ENCODE results near the gene NUDT16L1. TPM values are rescaled to one million over a fixed set of nuclear protein-coding genes. Genes with fewer than 3 reads are reported as not detected.

NUDT16L1 gene
- total RNA-seq, 1 experiment from 2014 or later: 42.0 TPM

DNA sequence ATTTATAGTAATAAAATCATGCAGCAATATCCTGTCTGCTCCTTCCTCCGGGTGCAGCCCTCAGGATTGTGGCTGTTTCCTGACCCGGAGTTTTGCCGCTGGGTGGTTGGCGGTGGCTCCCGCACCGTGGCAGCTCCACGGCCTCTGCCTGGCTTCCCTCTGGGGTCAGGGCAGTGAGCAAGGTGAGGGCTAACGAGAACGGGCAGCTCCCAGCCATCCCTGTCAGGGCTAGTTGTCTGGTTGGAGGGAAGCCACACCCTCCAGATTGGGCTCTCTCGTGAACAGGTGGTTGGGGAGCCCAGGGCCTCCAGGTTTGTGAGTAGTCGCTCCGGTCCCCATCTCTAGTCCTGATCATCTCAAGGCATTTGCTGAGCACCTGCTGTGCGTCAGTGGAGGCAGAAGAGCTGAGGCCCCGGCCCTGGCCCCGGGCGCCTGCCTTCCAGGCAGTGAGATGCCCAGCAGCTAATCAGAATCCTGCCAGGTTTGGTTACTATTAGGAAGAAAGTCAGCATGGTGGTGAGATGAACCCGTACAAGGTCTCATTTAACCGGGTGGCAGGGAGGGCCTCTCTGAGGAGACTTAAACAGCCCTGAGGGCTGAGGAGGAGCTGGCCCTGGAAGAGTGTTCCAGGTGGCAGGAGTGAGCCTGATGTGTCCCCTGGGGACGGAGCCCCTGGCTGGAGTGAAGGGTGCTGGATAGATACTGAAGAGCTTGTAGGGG is 2.3 kb upstream of the NUDT16L1 start (continued):
- TF ChIP-seq, protein P1, sequence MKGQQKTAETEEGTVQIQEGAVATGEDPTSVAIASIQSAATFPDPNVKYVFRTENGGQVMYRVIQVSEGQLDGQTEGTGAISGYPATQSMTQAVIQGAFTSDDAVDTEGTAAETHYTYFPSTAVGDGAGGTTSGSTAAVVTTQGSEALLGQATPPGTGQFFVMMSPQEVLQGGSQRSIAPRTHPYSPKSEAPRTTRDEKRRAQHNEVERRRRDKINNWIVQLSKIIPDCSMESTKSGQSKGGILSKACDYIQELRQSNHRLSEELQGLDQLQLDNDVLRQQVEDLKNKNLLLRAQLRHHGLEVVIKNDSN (CRISPR knock-in tag; IDR thresholded peaks at IDR 0.05): no peak
- no peak for TF ChIP-seq NR3C1 (CRISPR knock-in tag; conservative IDR thresholded peaks at IDR 0.05; ENCODE audit: low read depth)
- no peak for TF ChIP-seq ZNF671 (CRISPR knock-in tag; IDR thresholded peaks at IDR 0.05)
- TF ChIP-seq JUN (CRISPR knock-in tag; IDR thresholded peaks at IDR 0.05): no peak
- no peak for TF ChIP-seq KAT7 (CRISPR knock-in tag; IDR thresholded peaks at IDR 0.05; ENCODE audit: borderline replicate concordance)
- no peak for TF ChIP-seq ZNF121 (CRISPR knock-in tag; IDR thresholded peaks at IDR 0.05)
- no peak for TF ChIP-seq SP1 (CRISPR knock-in tag; conservative IDR thresholded peaks at IDR 0.05)
- TF ChIP-seq CREM (CRISPR knock-in tag; IDR thresholded peaks at IDR 0.05): no peak
- TF ChIP-seq, protein P2, sequence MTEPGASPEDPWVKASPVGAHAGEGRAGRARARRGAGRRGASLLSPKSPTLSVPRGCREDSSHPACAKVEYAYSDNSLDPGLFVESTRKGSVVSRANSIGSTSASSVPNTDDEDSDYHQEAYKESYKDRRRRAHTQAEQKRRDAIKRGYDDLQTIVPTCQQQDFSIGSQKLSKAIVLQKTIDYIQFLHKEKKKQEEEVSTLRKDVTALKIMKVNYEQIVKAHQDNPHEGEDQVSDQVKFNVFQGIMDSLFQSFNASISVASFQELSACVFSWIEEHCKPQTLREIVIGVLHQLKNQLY (CRISPR knock-in tag; IDR thresholded peaks at IDR 0.05): no peak
- TF ChIP-seq, protein P3, sequence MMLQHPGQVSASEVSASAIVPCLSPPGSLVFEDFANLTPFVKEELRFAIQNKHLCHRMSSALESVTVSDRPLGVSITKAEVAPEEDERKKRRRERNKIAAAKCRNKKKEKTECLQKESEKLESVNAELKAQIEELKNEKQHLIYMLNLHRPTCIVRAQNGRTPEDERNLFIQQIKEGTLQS (CRISPR knock-in tag; conservative IDR thresholded peaks at IDR 0.05): no peak
- no peak for TF ChIP-seq NR1H2 (CRISPR knock-in tag; IDR thresholded peaks at IDR 0.05)

DNA sequence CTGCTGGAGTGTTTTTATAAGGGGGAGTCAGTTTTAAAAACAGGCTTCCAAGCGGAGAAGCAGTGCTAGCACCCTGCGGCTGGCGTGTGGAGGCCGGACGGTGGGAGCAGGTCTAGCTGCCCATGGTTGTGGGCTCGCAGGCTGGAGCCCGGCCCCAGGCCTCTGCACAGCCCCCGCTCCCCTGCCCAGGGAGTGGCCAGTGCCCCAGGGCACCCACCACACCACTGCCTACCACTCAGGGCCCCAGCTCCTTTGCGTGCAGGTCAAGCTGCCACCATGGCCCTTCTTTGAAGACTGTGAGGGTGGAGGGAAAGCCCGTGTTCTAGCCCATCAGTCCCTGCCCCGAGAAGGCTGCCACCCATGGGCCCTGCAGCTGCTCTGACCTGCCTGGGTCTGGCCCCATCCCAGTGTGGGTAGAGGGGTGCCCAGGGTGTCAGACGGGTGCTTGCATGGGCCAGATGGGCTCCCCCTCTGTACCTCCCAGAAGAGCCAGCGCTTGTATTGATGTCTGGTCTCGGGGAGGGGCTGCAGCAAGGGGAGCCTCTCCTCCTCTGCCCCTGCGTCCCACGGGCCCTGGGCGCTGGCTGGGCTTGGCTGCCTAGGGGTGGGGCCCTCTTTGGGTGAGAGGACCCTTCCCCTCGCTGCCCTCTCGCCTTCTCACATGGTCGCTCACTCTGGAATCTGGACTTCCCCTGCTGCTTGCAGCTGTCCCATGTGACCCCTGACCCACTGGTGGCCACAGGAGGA is 1.5 kb upstream of the NUDT16L1 start:
- Mint-ChIP-seq H3K4me3 (0 out of 2 replicates have a peak overlapping the region, but pooled peaks have one; percentile 21), H3K9me3 (no peaks in the 10 kb centered on the region), H3K27me3 (ENCODE audit: low read depth) (no peaks in the 10 kb centered on the region), H3K4me1 (no peaks in the 10 kb centered on the region), H3K36me3 (no peaks in the 10 kb centered on the region; the same call in 1 of the 2 replicates), H3K27ac (no peak overlapping the region)
- CTCF ChIA-PET: interaction anchor here (0.7 to 6.5 kb wide), 5 partner anchors 9 to 289 kb away, joined by 3 to 63 read pairs (median 3); partner anchors contain the start of gene HMOX2
- POLR2A ChIA-PET: no interaction called here
- TF ChIP-seq IRF2 (CRISPR knock-in tag; IDR thresholded peaks at IDR 0.05; ENCODE audit: borderline replicate concordance, low read depth) (no peak), NR2C2 (CRISPR knock-in tag; IDR thresholded peaks at IDR 0.05) (no peak), OVOL2 (CRISPR knock-in tag; IDR thresholded peaks at IDR 0.05; ENCODE audit: borderline replicate concordance) (no peak)
- TF ChIP-seq, protein P4, sequence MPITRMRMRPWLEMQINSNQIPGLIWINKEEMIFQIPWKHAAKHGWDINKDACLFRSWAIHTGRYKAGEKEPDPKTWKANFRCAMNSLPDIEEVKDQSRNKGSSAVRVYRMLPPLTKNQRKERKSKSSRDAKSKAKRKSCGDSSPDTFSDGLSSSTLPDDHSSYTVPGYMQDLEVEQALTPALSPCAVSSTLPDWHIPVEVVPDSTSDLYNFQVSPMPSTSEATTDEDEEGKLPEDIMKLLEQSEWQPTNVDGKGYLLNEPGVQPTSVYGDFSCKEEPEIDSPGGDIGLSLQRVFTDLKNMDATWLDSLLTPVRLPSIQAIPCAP (CRISPR knock-in tag; IDR thresholded peaks at IDR 0.05): no peak
- TF ChIP-seq, protein P5, sequence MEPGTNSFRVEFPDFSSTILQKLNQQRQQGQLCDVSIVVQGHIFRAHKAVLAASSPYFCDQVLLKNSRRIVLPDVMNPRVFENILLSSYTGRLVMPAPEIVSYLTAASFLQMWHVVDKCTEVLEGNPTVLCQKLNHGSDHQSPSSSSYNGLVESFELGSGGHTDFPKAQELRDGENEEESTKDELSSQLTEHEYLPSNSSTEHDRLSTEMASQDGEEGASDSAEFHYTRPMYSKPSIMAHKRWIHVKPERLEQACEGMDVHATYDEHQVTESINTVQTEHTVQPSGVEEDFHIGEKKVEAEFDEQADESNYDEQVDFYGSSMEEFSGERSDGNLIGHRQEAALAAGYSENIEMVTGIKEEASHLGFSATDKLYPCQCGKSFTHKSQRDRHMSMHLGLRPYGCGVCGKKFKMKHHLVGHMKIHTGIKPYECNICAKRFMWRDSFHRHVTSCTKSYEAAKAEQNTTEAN (CRISPR knock-in tag; IDR thresholded peaks at IDR 0.05): no peak
- TF ChIP-seq, protein P6, sequence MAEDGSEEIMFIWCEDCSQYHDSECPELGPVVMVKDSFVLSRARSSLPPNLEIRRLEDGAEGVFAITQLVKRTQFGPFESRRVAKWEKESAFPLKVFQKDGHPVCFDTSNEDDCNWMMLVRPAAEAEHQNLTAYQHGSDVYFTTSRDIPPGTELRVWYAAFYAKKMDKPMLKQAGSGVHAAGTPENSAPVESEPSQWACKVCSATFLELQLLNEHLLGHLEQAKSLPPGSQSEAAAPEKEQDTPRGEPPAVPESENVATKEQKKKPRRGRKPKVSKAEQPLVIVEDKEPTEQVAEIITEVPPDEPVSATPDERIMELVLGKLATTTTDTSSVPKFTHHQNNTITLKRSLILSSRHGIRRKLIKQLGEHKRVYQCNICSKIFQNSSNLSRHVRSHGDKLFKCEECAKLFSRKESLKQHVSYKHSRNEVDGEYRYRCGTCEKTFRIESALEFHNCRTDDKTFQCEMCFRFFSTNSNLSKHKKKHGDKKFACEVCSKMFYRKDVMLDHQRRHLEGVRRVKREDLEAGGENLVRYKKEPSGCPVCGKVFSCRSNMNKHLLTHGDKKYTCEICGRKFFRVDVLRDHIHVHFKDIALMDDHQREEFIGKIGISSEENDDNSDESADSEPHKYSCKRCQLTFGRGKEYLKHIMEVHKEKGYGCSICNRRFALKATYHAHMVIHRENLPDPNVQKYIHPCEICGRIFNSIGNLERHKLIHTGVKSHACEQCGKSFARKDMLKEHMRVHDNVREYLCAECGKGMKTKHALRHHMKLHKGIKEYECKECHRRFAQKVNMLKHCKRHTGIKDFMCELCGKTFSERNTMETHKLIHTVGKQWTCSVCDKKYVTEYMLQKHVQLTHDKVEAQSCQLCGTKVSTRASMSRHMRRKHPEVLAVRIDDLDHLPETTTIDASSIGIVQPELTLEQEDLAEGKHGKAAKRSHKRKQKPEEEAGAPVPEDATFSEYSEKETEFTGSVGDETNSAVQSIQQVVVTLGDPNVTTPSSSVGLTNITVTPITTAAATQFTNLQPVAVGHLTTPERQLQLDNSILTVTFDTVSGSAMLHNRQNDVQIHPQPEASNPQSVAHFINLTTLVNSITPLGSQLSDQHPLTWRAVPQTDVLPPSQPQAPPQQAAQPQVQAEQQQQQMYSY (CRISPR knock-in tag; IDR thresholded peaks at IDR 0.05): no peak
- TF ChIP-seq, protein P7, sequence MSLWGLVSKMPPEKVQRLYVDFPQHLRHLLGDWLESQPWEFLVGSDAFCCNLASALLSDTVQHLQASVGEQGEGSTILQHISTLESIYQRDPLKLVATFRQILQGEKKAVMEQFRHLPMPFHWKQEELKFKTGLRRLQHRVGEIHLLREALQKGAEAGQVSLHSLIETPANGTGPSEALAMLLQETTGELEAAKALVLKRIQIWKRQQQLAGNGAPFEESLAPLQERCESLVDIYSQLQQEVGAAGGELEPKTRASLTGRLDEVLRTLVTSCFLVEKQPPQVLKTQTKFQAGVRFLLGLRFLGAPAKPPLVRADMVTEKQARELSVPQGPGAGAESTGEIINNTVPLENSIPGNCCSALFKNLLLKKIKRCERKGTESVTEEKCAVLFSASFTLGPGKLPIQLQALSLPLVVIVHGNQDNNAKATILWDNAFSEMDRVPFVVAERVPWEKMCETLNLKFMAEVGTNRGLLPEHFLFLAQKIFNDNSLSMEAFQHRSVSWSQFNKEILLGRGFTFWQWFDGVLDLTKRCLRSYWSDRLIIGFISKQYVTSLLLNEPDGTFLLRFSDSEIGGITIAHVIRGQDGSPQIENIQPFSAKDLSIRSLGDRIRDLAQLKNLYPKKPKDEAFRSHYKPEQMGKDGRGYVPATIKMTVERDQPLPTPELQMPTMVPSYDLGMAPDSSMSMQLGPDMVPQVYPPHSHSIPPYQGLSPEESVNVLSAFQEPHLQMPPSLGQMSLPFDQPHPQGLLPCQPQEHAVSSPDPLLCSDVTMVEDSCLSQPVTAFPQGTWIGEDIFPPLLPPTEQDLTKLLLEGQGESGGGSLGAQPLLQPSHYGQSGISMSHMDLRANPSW (CRISPR knock-in tag; conservative IDR thresholded peaks at IDR 0.05; ENCODE audit: low read depth): no peak
- ATAC-seq: no peak
- DNase-seq (ENCODE audit: low spot score): no peak
